OCI-M2 (cell line): ENCODE results near the gene APBB2.

Experiments used
- DNase-seq: peaks from one replicate; lab custom pipeline; 2025; ENCODE audit not compliant: unreplicated experiment; lab: John Stamatoyannopoulos, UW

APBB2 gene

DNA sequence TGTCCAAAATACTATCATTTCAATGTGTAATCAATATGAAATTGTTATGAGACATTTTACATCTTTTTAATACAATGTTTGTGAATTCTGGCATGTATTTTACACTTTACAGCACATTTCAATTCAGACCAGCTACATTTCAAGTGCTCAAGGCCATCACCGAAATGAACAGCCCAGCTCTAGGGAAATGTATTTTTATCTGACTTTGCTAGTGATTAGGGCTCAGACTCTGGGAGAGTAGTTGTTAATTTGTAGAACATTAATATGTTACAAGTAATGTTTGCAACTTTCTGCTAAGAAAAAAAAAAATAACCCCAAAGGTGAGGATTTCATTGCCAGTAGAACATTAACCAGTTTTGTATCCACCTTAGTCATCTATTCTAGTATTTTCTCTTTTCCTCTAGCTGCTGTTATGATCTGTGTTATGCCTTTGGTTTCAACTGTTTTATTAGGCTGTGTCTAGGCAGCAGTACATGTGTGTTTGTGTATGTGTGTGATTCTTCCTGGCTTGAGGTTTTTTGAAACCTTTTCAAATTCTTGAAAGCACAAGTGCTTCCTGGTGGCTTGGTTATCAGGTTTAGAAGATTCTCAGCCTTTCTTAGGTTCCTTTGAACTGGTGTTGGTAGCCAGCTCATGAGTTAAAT is 338.7 kb downstream of the APBB2 start:
- DNase-seq: no peak

DNA sequence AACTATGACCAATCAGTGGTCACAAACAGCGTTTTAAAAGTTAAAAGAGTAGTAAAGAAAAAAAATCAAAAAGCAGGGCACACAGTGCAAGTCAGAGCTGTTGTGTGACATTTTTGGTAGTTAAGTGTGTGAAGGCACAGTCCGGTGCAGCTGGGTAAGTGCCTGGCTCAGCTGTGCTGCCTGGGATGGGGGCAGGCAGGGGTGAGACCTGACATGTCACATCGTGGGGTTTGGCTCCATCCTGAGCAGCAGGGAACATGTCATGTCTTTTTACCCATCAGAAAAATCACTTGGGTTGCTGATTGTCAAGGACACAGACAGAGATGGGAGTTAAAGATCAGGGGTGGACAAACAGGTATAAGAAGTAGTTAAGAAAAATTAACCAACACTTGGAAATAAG is 339.4 kb downstream of the APBB2 start:
- no peak for DNase-seq

DNA sequence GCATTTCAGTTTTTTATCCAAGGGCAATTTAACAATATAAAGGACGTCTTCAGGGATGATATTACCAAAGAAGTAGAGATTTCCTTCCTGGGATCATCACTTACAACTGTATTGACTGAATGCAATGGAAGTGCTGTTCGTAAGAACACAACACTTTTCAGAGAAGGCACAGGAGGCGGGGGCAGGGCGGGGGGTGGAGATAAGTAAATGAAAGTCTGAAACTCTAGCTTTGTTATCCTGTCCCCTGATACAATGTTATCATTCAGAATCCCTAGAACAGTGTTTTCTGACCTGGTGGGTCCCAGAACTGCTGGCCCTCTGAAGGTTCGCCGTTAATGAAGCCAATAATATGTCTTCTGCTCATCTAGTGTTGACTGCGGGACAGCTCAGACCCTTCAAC is 340.0 kb downstream of the APBB2 start:
- no peak for DNase-seq

DNA sequence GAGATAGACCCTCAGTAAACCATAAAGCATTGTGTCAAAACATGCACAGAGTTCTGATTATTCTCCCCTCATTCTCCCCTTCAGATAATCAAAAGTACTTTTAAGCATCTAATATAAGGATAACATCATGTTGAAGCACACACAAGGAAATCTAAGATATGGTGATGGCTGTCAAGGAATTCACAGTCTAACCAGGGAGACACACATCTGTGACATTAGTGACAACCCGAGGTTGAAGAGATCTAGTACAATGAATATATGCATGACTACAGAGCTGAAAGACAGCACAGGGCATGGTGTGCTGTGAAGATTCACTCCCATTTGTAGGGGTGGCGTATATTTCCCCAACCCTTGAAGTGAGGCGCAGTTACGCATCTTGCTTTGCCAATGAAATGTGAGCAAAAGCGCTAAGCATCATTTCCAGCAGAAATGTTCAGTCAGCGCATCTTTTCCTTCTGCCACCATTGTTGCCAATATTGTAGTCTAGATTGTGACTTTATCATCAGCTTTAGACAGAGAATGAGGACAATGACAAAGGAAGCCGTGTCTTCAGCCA is 342.6 kb downstream of the APBB2 start:
- DNase-seq: no peak

DNA sequence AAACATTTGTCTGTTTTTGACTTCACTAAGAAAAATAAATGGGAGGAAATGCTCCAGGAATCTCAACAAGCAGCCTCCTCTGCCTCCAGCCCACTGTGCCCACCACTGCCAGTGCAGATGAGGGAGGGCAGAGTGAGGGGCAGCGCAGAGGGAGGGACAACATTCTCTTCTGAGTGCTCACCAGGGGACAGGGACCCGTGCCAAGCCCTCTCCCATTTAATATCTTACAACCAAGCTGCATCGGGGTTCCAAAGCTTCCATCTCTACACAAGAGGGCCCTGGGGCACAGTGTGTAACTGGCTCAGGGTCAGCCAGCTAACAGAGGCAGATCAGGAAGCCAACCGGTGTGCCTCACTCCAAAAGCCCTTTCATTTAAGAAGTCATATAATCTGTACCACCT is 344.2 kb downstream of the APBB2 start:
- DNase-seq: no peak

DNA sequence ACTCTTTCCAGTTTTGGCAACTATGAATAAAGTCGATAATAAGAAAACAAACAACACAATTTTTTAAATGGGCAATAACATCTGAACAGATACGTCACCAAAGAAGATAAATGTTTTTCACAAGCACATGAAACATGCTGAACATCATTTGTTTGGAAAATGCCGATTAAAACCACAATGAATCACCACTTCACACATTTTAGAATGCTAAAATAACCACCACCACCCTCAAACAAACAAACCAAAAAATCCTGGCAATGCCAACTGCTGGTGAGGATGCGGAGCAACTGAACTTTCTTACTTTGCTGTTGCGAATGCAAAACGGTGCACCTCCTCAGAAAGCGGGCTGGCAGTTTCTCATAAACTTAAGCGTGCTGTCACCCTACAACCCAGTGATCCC is 348.6 kb downstream of the APBB2 start:
- no peak for DNase-seq

DNA sequence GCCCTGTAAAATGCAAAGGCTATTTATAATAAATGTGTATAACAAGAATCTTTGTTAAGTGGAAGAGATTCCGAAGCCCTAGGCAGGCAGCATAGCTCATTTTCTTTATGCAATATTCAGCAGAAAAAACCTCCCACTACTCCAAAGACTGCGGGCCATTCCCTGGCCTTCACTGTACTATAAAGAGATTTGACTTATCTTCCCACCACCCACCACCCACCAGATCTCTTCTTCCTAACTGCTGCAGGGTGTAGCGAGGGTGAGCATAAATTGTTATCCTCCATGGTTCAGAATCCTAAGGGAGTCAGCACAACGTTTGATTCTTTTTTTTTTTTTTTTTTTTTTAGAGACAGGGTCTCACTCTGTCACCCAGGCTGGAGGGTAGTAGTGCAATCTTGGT is 349.8 kb downstream of the APBB2 start:
- no peak for DNase-seq

DNA sequence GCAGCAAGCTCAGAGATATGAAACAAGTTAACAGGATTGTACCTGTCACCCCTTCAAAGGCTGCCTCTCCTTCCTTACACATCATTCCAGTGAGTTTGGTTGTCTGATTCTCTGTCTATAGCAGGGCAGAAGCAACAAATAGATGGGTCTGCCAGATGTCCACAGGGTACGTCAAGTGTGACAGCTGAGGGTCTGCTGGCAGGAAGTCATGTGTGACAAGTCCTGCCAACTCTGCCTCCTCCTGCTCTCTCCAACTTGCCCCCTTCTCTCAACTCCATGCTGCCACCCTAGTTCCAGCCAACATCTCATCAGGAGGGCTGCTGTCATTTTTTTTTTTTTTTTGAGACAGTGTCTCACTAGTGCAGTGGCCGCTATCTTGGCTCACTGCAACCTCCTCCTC is 355.4 kb downstream of the APBB2 start:
- no peak for DNase-seq

DNA sequence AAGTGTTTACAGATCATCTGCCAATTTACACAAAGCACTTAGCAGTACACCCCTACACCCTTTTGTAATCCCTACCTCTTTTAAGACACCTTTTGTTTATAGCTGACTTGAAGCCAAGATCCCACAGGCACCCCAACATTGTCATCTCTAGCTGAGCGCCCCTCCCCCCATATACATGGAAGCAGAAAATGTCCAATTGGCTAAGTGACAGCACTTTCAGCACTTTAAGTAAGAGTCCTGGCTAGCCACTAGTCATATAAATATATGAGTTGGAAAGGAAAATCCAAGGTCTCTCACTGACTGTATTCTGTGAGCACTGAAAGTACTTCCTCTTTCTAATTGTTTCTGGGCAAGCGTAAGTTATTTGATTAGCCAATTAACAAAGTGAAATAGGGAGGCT is 356.4 kb downstream of the APBB2 start:
- no peak for DNase-seq

DNA sequence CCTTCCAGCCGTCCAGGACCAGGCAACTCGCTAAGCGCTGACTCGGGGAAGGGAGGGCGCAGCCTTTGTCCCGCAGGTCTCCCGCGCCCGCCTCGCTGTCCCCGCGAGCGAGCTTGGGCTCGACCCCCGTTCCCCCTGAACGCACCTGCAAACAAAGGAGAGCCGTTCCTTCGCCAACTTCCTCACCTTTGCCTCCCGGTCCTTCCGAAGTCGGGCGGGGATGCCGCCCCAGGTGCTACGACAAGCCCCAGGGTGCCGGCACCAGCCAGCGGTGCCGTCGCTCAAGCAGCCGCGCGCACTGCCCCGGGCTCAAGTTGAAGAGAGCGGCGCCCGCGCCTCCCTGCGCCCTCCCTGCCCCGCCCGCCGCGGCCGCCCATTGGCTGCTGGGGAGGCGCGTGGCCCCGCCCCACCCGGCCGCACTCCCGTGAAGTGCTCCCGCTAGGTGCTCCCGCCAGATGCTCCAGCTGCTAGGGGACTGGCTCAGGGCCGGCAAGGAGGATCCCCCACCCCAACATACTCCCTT is 357.4 kb downstream of the APBB2 start:
- no peak for DNase-seq

DNA sequence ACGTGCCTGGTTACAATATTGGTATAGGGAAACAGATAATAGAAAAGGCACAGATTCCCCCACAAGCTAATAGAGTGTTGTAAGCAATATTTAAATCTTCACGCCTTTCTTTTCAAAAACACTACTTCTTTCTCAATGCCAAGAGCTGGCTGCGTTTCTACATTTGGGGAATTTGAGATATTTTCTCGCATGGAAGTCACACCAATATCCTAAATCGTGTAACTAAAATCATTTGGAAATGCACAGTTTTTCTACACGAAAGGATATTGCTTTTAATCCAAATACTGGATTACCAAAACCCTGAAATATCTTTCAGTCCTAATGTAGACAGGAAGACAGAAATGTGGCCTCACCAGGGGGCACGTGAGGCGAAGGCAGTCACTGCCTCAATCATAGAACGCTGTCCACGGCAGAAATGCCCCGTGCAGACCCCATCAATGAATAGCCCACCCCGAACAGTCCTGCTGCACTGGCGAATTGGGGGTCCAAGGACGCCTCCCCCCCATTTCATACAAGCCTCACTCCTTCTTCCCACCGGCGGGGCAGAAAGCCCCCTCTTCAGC is 358.0 kb downstream of the APBB2 start:
- DNase-seq: no peak

DNA sequence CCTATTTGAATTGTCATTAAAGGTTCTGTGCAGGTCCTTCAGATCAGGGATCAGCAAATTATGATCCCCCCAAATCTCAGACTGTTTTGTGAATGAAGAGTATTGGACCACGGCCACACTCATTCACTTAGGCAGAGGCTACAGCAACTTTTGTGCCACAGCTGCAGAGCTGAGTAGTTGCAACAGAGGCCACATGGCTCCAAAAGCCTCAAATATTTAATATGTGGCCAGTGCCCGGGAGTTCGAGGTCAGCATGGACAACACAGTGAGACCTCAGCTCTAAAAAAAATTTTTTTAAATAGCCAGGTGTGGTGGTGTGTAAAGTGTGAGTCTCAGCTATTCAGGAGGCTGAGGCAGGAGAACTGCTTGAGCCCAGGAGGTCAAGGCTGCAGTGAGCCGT is 363.8 kb downstream of the APBB2 start:
- DNase-seq: no peak

DNA sequence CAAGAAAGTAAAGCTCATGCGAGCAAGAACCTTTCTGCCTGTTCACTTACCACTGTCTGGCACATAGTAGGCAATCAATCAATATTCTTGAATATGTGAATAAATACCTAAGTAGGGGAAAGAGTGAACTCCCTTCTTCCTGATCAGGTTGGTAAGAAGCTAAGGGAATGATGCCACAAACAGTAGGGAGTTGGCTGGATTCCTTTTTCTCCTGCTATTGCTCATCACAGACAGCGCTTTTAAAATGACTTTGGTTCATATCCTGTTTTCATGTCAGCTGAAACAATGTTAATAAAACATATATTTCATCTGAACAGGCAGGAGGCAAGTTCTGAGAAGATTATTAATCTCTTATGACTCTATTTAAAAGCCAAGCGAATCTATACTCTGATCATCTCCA is 365.4 kb downstream of the APBB2 start:
- DNase-seq: no peak

DNA sequence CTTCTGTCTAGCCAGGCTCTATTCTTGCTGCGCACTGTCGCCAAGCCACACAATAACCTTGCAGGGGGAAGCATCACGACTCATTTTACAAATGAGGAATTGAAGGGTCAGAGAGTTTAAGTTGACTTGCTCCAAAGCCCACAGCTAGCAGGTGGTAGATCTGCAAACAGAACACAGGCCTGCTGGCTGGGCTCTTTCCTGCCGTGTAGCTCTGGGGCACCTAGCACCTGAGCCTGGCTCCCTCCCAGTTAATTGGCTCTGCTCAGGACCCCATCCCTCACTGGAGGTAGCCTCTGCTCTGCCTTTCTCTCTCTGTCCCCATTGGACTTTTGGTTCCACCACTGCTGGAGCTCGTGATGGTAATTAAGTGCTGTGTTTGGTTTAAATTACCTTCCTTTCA is 366.1 kb downstream of the APBB2 start:
- no peak for DNase-seq

DNA sequence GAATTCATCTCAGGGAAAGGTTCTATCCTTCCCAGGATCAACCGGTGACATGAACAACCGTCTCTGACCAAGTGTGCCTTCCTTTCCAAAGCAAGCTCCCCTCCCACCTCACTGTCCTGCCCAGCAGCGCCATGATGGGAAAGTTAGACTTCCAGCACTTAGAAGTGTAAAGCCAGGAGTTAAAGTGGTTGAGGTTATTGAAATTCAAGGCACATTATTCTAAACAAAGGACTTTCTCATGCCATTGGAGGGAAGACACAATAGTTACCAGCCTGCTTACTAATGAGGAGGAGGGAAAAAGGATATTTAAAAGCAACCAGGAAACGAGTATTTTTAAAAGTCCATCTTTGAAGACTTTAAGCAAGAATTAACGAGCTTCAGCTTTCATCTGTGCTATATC is 367.8 kb downstream of the APBB2 start:
- DNase-seq: no peak

DNA sequence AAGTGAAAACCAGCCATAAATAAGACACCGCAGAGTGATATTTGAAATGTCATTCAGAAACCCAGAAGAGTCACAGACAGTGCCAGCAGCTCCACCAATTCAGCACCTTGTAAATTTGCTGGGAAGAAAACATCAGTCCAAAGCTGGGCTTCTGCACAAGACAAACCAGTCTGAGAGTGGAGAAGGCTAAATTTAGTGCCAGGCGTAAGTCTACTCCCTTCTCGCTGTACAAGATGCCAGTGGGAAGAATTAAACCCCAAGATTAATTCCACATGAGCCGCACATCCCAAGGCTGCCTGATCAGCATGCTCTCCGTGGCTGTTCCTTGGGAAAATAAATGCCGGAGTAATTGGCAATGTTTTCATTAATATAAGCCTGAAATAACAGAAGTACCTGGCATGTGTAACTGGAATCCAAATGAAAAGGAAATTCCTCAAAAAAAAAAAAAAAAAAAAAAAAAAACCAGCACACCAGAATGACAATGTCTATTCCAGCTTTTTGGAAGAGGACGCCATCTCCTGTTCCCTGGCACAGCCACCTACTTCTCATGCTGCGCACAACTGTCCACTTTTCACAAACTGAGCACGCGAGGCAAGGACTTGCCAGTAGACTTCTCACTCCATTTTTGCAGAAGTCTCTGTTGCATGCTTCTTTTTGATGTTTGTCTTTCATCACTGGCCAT is 369.0 kb downstream of the APBB2 start:
- DNase-seq: no peak

DNA sequence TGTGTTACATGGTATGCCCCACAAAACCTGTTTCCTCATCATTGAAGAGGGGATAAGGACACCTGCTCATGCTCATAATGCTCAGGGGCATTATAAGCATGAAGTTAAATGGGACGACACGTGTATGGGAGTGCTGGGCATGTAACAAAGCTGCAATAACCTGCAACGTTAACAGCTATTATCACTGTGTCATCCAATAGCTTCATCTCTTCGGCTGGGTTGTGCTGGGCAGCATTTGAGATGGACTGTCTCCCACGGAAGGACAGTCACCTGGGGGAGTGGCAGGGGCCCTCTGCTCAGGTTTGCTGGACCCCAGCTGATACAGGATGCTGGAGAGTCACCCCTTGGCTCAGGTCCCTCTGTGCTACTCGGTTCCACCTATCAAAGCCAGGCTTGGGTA is 370.1 kb downstream of the APBB2 start:
- no peak for DNase-seq

DNA sequence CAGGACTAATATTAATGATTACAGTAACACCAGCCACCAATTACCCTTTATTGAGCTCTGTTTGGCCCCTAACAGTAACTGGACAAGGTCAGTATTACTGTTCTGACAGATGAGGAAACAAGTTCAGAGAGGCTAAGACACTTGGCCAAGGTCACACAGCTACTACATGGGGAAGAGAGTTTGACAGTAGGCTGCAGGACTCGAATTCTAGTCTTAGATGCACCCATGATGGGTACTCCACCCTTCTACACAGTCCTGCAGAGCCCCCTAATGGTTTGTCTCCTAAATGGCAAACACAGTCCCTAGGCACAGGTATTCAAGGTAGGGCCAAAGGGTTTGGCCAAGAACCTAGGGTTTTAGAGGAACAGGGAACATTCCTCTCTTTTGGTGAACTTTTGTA is 370.6 kb downstream of the APBB2 start:
- no peak for DNase-seq

DNA sequence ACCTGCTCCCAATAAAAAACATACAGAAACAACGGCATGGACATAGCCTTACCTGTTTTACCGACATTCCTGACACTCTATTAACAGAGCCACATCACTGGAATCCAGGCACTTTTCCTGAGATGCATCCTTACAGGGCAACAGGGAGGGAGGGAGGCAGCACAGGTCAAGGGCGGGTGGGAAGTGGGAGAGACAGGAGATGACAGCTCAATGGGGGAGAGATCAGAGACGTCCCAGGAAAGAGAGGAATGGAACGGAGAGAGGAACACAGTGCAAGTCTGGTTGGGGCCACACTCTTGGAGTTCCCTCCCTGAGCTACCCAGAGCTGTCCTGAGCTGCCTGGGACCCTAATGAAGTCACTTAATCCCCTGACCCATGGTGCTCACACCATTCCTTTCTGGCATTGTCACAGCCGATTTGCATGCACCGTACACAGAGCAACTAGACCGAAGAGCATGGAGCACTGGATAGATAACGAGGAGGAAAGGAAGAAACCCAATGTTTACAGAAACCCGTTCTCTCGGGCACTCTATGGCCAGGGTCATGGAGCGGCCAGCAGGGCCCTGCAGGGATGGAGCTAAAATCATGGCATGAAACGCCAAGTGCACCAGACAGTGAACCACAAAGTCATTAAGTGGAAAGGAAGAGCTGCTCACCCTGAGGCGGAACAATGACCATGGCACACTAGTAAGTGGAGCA is 371.5 kb downstream of the APBB2 start:
- DNase-seq: no peak

DNA sequence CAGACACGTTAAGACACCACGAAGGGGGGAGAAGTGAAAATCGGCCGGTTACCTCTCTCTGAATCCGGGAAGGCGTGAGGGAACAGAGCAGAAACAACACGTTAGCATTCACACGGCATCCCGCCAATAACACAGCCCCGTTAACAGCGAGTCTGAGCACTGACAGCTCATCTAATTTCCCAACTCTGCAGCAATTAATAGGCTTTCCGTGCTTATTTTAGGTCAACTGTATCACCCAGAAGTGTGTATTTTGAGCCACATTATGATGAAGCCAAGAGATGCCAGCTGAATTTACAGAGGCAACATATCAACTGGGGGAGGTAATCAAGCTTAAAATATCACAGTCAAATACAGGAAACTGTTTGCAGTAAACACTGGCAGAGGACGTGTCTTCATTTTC is 372.0 kb downstream of the APBB2 start:
- DNase-seq: no peak

DNA sequence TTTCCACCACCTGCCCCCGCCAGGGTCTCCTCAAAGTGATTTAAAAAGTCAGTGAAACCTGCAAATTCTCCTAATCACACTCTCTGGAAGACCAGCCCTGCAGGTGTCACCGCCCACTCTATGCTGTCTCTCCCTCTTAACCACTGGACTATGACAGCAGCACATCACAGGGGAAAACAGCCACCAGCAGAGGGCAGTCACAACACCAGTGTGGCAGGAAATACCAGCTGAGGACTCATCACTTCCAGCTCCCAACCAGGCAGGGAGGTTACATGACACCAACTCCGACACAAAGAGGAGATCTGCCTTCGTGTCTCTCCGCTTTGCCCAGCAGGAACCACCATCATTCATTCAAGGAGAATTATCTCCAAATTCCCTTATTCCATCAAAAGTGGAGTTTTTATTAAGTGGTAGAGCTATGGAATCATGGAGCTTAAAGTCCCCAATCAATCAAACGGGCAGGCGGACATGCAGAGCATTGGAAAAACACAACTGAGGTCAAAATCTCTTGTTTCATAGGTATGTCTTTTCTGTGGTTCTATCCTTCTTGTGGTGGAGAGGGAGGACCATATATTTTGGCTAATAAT is 373.3 kb downstream of the APBB2 start:
- DNase-seq: no peak
